SIG-M5 treated with dmso at 0.1 percent for 504 hours (cell line): ENCODE data around the gene SF3B1.
"Not testable (repeated sequence)": the region's sequence is repeated elsewhere in the genome, so short reads cannot be mapped to it uniquely, and the experiment has no call there.

Source experiments
- DNase-seq: peaks from one replicate; lab custom pipeline; 2025; ENCODE audit not compliant: unreplicated experiment; lab: John Stamatoyannopoulos, UW

SF3B1 gene

GRCh38 chr2:197434541-197435513 lies at the start of gene SF3B1:
SF3B1 (minus strand) TSS chr2:197435028; CDS start chr2:197434999, 29 bp downstream.
- DNase-seq: peak; percentile 98

GRCh38 chr2:197484248-197484647 lies 49.4 kb upstream of the SF3B1 start:
- not testable (repeated sequence) for DNase-seq

- no peak for DNase-seq
Observed at GRCh38 chr2:197480165-197481036, 45.6 kb upstream of the SF3B1 start.

GRCh38 chr2:197477797-197478196 lies 43.0 kb upstream of the SF3B1 start:
- DNase-seq: no peak

GRCh38 chr2:197472166-197472565 lies 37.3 kb upstream of the SF3B1 start:
- no peak for DNase-seq

GRCh38 chr2:197464175-197464574 lies 29.3 kb upstream of the SF3B1 start:
- DNase-seq: no peak

- DNase-seq: no peak
Observed at GRCh38 chr2:197461057-197461456, 26.2 kb upstream of the SF3B1 start.

- no peak for DNase-seq
Observed at GRCh38 chr2:197460649-197461048, 25.8 kb upstream of the SF3B1 start.

GRCh38 chr2:197455428-197455827 lies 20.6 kb upstream of the SF3B1 start:
- DNase-seq: no peak

- no peak for DNase-seq
Observed at GRCh38 chr2:197454923-197455322, 20.1 kb upstream of the SF3B1 start.

- DNase-seq: peak; percentile 91
Observed at GRCh38 chr2:197453914-197454398, 19.1 kb upstream of the SF3B1 start.

GRCh38 chr2:197453123-197453913 lies 18.5 kb upstream of the SF3B1 start, which contains the start of gene COQ10B:
COQ10B (plus strand) TSS chr2:197453552; CDS start chr2:197453561, 9 bp downstream.
- DNase-seq: peak; percentile 100

- no peak for DNase-seq
Observed at GRCh38 chr2:197452754-197453122, 17.9 kb upstream of the SF3B1 start.

GRCh38 chr2:197450935-197451358 lies 16.1 kb upstream of the SF3B1 start:
- DNase-seq: not testable (repeated sequence)

- no peak for DNase-seq
Observed at GRCh38 chr2:197450465-197450864, 15.6 kb upstream of the SF3B1 start.

GRCh38 chr2:197446844-197447243 lies 12.0 kb upstream of the SF3B1 start:
- no peak for DNase-seq

- no peak for DNase-seq
Observed at GRCh38 chr2:197445746-197446145, 10.9 kb upstream of the SF3B1 start.

- DNase-seq: no peak
Observed at GRCh38 chr2:197442857-197443256, 8.0 kb upstream of the SF3B1 start.

GRCh38 chr2:197437380-197437779 lies 2.6 kb upstream of the SF3B1 start:
- no peak for DNase-seq

- peak; percentile 22 for DNase-seq
Observed at GRCh38 chr2:197435598-197436420, 981 bp upstream of the SF3B1 start.
